ENCODE results near the gene PKP3. TPM values are rescaled to one million over a fixed set of nuclear protein-coding genes. Genes with fewer than 3 reads are reported as not detected.
A peak's percentile ranks its signal among the peaks of the same experiment; 100 is the strongest.

The PKP3 gene
- polyA plus RNA-seq, 2 of the 4 experiments (the other 2 are of a cell fraction): 12.1 to 25.9 TPM

DNA sequence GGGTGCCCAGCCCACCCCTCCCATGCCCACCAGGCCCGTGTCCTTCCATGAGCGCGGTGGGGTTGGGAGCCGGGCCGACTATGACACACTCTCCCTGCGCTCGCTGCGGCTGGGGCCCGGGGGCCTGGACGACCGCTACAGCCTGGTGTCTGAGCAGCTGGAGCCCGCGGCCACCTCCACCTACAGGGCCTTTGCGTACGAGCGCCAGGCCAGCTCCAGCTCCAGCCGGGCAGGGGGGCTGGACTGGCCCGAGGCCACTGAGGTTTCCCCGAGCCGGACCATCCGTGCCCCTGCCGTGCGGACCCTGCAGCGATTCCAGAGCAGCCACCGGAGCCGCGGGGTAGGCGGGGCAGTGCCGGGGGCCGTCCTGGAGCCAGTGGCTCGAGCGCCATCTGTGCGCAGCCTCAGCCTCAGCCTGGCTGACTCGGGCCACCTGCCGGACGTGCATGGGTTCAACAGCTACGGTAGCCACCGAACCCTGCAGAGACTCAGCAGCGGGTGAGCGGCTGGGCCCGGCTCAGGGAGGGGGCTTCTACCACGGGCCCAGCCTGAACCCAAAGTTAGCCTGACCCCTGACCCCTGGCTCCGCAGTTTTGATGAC, 3.0 kb downstream of the PKP3 start:
- Histone ChIP-seq H3K4me2 (no peak overlapping the region), H3K4me3 (no peak overlapping the region), H3K9me3 (no peaks in the 10 kb centered on the region), H3K27ac (peak overlapping the region in 1 of 2 experiments; percentile 98; a peak in 1 of 6 replicates), H3K4me1 (peaks cover 37% of the 10 kb centered on the region)
- ATAC-seq (no peak), FAIRE-seq (no peak), DNase-seq (ENCODE audit: low read depth in 1 of 2, low spot score in 1 of 2) (no peak)
- CTCF ChIA-PET: interaction anchor here (1.3 to 3.0 kb wide), 6 partner anchors 10 to 73 kb away, joined by 3 to 19 read pairs (median 9); no protein-coding TSS in a partner anchor
- POLR2A ChIA-PET: interaction anchor here (0.6 to 1.7 kb wide), 4 partner anchors 10 to 101 kb away, joined by 3 to 9 read pairs (median 4); no protein-coding TSS in a partner anchor
- TF ChIP-seq, protein P1, sequence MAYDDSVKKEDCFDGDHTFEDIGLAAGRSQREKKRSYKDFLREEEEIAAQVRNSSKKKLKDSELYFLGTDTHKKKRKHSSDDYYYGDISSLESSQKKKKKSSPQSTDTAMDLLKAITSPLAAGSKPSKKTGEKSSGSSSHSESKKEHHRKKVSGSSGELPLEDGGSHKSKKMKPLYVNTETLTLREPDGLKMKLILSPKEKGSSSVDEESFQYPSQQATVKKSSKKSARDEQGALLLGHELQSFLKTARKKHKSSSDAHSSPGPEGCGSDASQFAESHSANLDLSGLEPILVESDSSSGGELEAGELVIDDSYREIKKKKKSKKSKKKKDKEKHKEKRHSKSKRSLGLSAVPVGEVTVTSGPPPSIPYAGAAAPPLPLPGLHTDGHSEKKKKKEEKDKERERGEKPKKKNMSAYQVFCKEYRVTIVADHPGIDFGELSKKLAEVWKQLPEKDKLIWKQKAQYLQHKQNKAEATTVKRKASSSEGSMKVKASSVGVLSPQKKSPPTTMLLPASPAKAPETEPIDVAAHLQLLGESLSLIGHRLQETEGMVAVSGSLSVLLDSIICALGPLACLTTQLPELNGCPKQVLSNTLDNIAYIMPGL (CRISPR knock-in tag; IDR thresholded peaks at IDR 0.05; ENCODE audit: borderline replicate concordance): no peak
- TF ChIP-seq HOXA7 (CRISPR knock-in tag; IDR thresholded peaks at IDR 0.05): no peak
- TF ChIP-seq E2F6 (IDR thresholded peaks at IDR 0.05; ENCODE audit: borderline replicate concordance, low read depth): no peak
- TF ChIP-seq, protein P2, sequence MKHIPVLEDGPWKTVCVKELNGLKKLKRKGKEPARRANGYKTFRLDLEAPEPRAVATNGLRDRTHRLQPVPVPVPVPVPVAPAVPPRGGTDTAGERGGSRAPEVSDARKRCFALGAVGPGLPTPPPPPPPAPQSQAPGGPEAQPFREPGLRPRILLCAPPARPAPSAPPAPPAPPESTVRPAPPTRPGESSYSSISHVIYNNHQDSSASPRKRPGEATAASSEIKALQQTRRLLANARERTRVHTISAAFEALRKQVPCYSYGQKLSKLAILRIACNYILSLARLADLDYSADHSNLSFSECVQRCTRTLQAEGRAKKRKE (CRISPR knock-in tag; IDR thresholded peaks at IDR 0.05; ENCODE audit: low read depth): no peak
- TF ChIP-seq, protein P3, sequence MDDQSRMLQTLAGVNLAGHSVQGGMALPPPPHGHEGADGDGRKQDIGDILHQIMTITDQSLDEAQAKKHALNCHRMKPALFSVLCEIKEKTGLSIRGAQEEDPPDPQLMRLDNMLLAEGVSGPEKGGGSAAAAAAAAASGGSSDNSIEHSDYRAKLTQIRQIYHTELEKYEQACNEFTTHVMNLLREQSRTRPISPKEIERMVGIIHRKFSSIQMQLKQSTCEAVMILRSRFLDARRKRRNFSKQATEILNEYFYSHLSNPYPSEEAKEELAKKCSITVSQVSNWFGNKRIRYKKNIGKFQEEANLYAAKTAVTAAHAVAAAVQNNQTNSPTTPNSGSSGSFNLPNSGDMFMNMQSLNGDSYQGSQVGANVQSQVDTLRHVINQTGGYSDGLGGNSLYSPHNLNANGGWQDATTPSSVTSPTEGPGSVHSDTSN (IDR thresholded peaks at IDR 0.05): no peak
- no peak for TF ChIP-seq KDM1A (IDR thresholded peaks at IDR 0.05; ENCODE audit: low read depth)
- no peak for TF ChIP-seq KDM5A (IDR thresholded peaks at IDR 0.05)
- no peak for TF ChIP-seq HOXB13 (CRISPR knock-in tag; IDR thresholded peaks at IDR 0.05; ENCODE audit: low read depth)
- no peak for TF ChIP-seq MAX (IDR thresholded peaks at IDR 0.05)
- no peak for TF ChIP-seq JUN (IDR thresholded peaks at IDR 0.05)
- TF ChIP-seq HDAC2 (IDR thresholded peaks at IDR 0.05): no peak
- TF ChIP-seq CEBPB (IDR thresholded peaks at IDR 0.05): no peak
- TF ChIP-seq RARB (CRISPR knock-in tag; IDR thresholded peaks at IDR 0.05): no peak
- TF ChIP-seq RNF2 (IDR thresholded peaks at IDR 0.05; ENCODE audit: borderline replicate concordance, low read depth): no peak
- no peak for TF ChIP-seq CBX8 (IDR thresholded peaks at IDR 0.05)
- no peak for TF ChIP-seq JUNB (IDR thresholded peaks at IDR 0.05)
- no peak for TF ChIP-seq POLR2AphosphoS2 (conservative IDR thresholded peaks at IDR 0.05; ENCODE audit: low read length)
- TF ChIP-seq RCOR1 (IDR thresholded peaks at IDR 0.05; ENCODE audit: low read depth, low read length): no peak
- no peak for TF ChIP-seq TP53 (CRISPR knock-in tag; IDR thresholded peaks at IDR 0.05)
- WGBS (ENCODE audit: missing lambda C conversion rate): 95% methylated on average over 33 of the region's 43 CpGs

- POLR2A ChIA-PET: no interaction called here
- no peak overlapping the region for H3K27ac ChIP-seq
- 94% methylated on average over 20 of the region's 20 CpGs for WGBS (ENCODE audit: missing lambda C conversion rate)
- DNase-seq (ENCODE audit: low read depth in 1 of 2, low spot score in 1 of 2): peak in 1 of 2 experiments; percentile 56
- H3K4me2 ChIP-seq: no peak overlapping the region
- ATAC-seq: no peak
- TF ChIP-seq MAX (IDR thresholded peaks at IDR 0.05) (no peak), JUN (IDR thresholded peaks at IDR 0.05) (no peak), TP53 (CRISPR knock-in tag; IDR thresholded peaks at IDR 0.05) (no peak), HOXA7 (CRISPR knock-in tag; IDR thresholded peaks at IDR 0.05) (no peak), CEBPB (IDR thresholded peaks at IDR 0.05) (no peak), ZFP36 (IDR thresholded peaks at IDR 0.05; ENCODE audit: borderline replicate concordance, partially characterized antibody) (no peak), JUNB (IDR thresholded peaks at IDR 0.05) (no peak), EP300 (IDR thresholded peaks at IDR 0.05) (no peak), KDM5A (IDR thresholded peaks at IDR 0.05) (no peak), ZNF302 (CRISPR knock-in tag; IDR thresholded peaks at IDR 0.05) (no peak)
- TF ChIP-seq, protein P4, sequence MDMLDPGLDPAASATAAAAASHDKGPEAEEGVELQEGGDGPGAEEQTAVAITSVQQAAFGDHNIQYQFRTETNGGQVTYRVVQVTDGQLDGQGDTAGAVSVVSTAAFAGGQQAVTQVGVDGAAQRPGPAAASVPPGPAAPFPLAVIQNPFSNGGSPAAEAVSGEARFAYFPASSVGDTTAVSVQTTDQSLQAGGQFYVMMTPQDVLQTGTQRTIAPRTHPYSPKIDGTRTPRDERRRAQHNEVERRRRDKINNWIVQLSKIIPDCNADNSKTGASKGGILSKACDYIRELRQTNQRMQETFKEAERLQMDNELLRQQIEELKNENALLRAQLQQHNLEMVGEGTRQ (IDR thresholded peaks at IDR 0.05): no peak
- peaks cover 21% of the 10 kb centered on the region for H3K4me1 ChIP-seq
- FAIRE-seq: no peak
- no peaks in the 10 kb centered on the region for H3K9me3 ChIP-seq
- no peak overlapping the region for H3K4me3 ChIP-seq
- CTCF ChIA-PET: interaction anchor here (0.6 kb wide), 1 partner anchor 120 kb away, joined by 3 read pairs; no protein-coding TSS in a partner anchor
Observed at GRCh38 chr11:398826-399225, 4.8 kb downstream of the PKP3 start.
